ENCODE measurements around the gene GATAD2B. TPM values are rescaled to one million over a fixed set of nuclear protein-coding genes. Genes with fewer than 3 reads are reported as not detected.
A peak's percentile ranks its signal among the peaks of the same experiment; 100 is the strongest.

GATAD2B gene
- 10 to 100 TPM in 1 of 4 donors, 1 to 10 TPM in 3; 2.9 to 11.3 (median 4.0) TPM for polyA plus RNA-seq
- long read RNA-seq, donor 1 = 0 reads
- long read RNA-seq, donor 2, full-length matches to known transcripts = 1 of 1 reads
- long read RNA-seq, donor 2, partial matches to known transcripts = 0 of 1 reads
- long read RNA-seq, donor 2, other reads (novel, unspliced or antisense) = 0 of 1 reads
- long read RNA-seq, donor 3, full-length matches to known transcripts = 2 of 7 reads
- long read RNA-seq, donor 3, partial matches to known transcripts = 5 of 7 reads
- long read RNA-seq, donor 3, other reads (novel, unspliced or antisense) = 0 of 7 reads
- long read RNA-seq, donor 4 = 0 reads
- long read RNA-seq, donor 5 = 0 reads
- long read RNA-seq, donor 6, full-length matches to known transcripts = 1 of 1 reads
- long read RNA-seq, donor 6, partial matches to known transcripts = 0 of 1 reads
- long read RNA-seq, donor 6, other reads (novel, unspliced or antisense) = 0 of 1 reads
- long read RNA-seq, donor 7 = 0 reads
- long read RNA-seq, donor 8 = 0 reads
- long read RNA-seq, donor 9 = 0 reads
- long read RNA-seq, donor 10, partial matches to known transcripts = 5 of 5 reads
- long read RNA-seq, donor 10, other reads (novel, unspliced or antisense) = 0 of 5 reads

GRCh38 chr1:153922972-153923925 lies at the start of gene GATAD2B:
Gene GATAD2B (minus strand): TSS chr1:153922972. CDS start chr1:153828347, 94,625 bp downstream.
- FAIRE-seq (no peak), DNase-seq (peak; percentile 100)
- peaks cover 3 to 24% (median 6%) of the 10 kb centered on the region in 3 donors for H3K4me1 ChIP-seq (ENCODE audit: control insufficient read depth in 3 of 3, insufficient read depth in 2 of 3, low read depth in 1 of 3, low read length in 2 of 3)
- peaks cover 0 to 4% (median 0%) of the 10 kb centered on the region in 3 donors for H3K36me3 ChIP-seq (ENCODE audit: control insufficient read depth in 3 of 3, insufficient read depth in 2 of 3, low read depth in 1 of 3, low read length in 3 of 3)
- H3K4me3 ChIP-seq (ENCODE audit: low read depth in 1 of 3, low read length in 3 of 3) = peak within 1 kb of the TSS; percentile 80 to 98 (median 85)
- no peaks in the 10 kb centered on the region for H3K27me3 ChIP-seq (ENCODE audit: control insufficient read depth in 3 of 3, insufficient read depth in 3 of 3, low read length in 3 of 3)
- no peaks in the 10 kb centered on the region for H3K9me3 ChIP-seq (ENCODE audit: control insufficient read depth in 2 of 2, insufficient read depth in 1 of 2, low read depth in 1 of 2, low read length in 1 of 2)
- 0 to 1% (median 1%) methylated on average over 47 to 53 of the region's 53 CpGs for WGBS, 3 donors
- H3K27ac ChIP-seq (ENCODE audit: low read depth in 1 of 3, low read length in 2 of 3) = peak within 1 kb of the TSS; percentile 79 to 90 (median 88)

- Histone ChIP-seq H3K36me3 (ENCODE audit: control insufficient read depth in 3 of 3, insufficient read depth in 2 of 3, low read depth in 1 of 3, low read length in 3 of 3) (peaks cover 6 to 27% (median 9%) of the 10 kb centered on the region in 3 donors), H3K4me3 (ENCODE audit: low read depth in 1 of 3, low read length in 3 of 3) (no peak overlapping the region), H3K27me3 (ENCODE audit: control insufficient read depth in 3 of 3, insufficient read depth in 3 of 3, low read length in 3 of 3) (no peaks in the 10 kb centered on the region), H3K27ac (ENCODE audit: low read depth in 1 of 3, low read length in 2 of 3) (no peak overlapping the region), H3K4me1 (ENCODE audit: control insufficient read depth in 3 of 3, insufficient read depth in 2 of 3, low read depth in 1 of 3, low read length in 2 of 3) (peaks cover 0 to 5% (median 2%) of the 10 kb centered on the region in 3 donors), H3K9me3 (ENCODE audit: control insufficient read depth in 2 of 2, insufficient read depth in 1 of 2, low read depth in 1 of 2, low read length in 1 of 2) (no peaks in the 10 kb centered on the region)
- 91 to 94% (median 92%) methylated on average over 2 of the region's 2 CpGs for WGBS, 3 donors
- FAIRE-seq = no peak
- no peak for DNase-seq
These were observed 47.6 kb upstream of the GATAD2B start for GRCh38 chr1:153970346-153970745.

- Histone ChIP-seq H3K4me1 (ENCODE audit: control insufficient read depth in 3 of 3, insufficient read depth in 2 of 3, low read depth in 1 of 3, low read length in 2 of 3) (peaks cover 0 to 11% (median 2%) of the 10 kb centered on the region in 3 donors), H3K27ac (ENCODE audit: low read depth in 1 of 3, low read length in 2 of 3) (no peak overlapping the region), H3K36me3 (ENCODE audit: control insufficient read depth in 3 of 3, insufficient read depth in 2 of 3, low read depth in 1 of 3, low read length in 3 of 3) (peaks cover 3 to 16% (median 6%) of the 10 kb centered on the region in 3 donors), H3K4me3 (ENCODE audit: low read depth in 1 of 3, low read length in 3 of 3) (no peak overlapping the region), H3K27me3 (ENCODE audit: control insufficient read depth in 3 of 3, insufficient read depth in 3 of 3, low read length in 3 of 3) (no peaks in the 10 kb centered on the region), H3K9me3 (ENCODE audit: control insufficient read depth in 2 of 2, insufficient read depth in 1 of 2, low read depth in 1 of 2, low read length in 1 of 2) (no peaks in the 10 kb centered on the region)
- no peak for DNase-seq
- 82 to 100% (median 92%) methylated on average over 2 of the region's 2 CpGs for WGBS, 3 donors
- FAIRE-seq = no peak
These were observed 46.2 kb upstream of the GATAD2B start for GRCh38 chr1:153968972-153969371.

GRCh38 chr1:153968408-153968807 lies 45.6 kb upstream of the GATAD2B start:
- Histone ChIP-seq H3K27me3 (ENCODE audit: control insufficient read depth in 3 of 3, insufficient read depth in 3 of 3, low read length in 3 of 3) (no peaks in the 10 kb centered on the region), H3K9me3 (ENCODE audit: control insufficient read depth in 2 of 2, insufficient read depth in 1 of 2, low read depth in 1 of 2, low read length in 1 of 2) (no peaks in the 10 kb centered on the region), H3K36me3 (ENCODE audit: control insufficient read depth in 3 of 3, insufficient read depth in 2 of 3, low read depth in 1 of 3, low read length in 3 of 3) (peaks cover 0 to 11% (median 2%) of the 10 kb centered on the region in 3 donors), H3K4me1 (ENCODE audit: control insufficient read depth in 3 of 3, insufficient read depth in 2 of 3, low read depth in 1 of 3, low read length in 2 of 3) (peaks cover 0 to 11% (median 2%) of the 10 kb centered on the region in 3 donors), H3K27ac (ENCODE audit: low read depth in 1 of 3, low read length in 2 of 3) (peak overlapping the region in 1 of 3 donors; percentile 87), H3K4me3 (ENCODE audit: low read depth in 1 of 3, low read length in 3 of 3) (peak overlapping the region; percentile 28 to 69 (median 58))
- no peak for FAIRE-seq
- 11 to 33% (median 19%) methylated on average over 13 of the region's 13 CpGs for WGBS, 3 donors
- no peak for DNase-seq

- 1 to 2% (median 1%) methylated on average over 8 of the region's 8 CpGs for WGBS, 3 donors
- Histone ChIP-seq H3K4me3 (ENCODE audit: low read depth in 1 of 3, low read length in 3 of 3) (peak overlapping the region; percentile 28 to 69 (median 58)), H3K27me3 (ENCODE audit: control insufficient read depth in 3 of 3, insufficient read depth in 3 of 3, low read length in 3 of 3) (no peaks in the 10 kb centered on the region), H3K9me3 (ENCODE audit: control insufficient read depth in 2 of 2, insufficient read depth in 1 of 2, low read depth in 1 of 2, low read length in 1 of 2) (no peaks in the 10 kb centered on the region), H3K4me1 (ENCODE audit: control insufficient read depth in 3 of 3, insufficient read depth in 2 of 3, low read depth in 1 of 3, low read length in 2 of 3) (peaks cover 0 to 11% (median 2%) of the 10 kb centered on the region in 3 donors), H3K27ac (ENCODE audit: low read depth in 1 of 3, low read length in 2 of 3) (peak overlapping the region; percentile 1 to 90 (median 87)), H3K36me3 (ENCODE audit: control insufficient read depth in 3 of 3, insufficient read depth in 2 of 3, low read depth in 1 of 3, low read length in 3 of 3) (peaks cover 0 to 6% (median 2%) of the 10 kb centered on the region in 3 donors)
- no peak for FAIRE-seq
- peak in 1 of 2 donors; percentile 64 for DNase-seq
These were observed 45.2 kb upstream of the GATAD2B start for GRCh38 chr1:153968000-153968363.

- WGBS, 3 donors = 0 to 1% (median 0%) methylated on average over 59 to 60 of the region's 60 CpGs
- FAIRE-seq = no peak
- peak; percentile 94 to 96 for DNase-seq
These were observed 44.6 kb upstream of the GATAD2B start, which contains the start of gene CREB3L4 for GRCh38 chr1:153967107-153967999. Gene CREB3L4 (plus strand): TSS chr1:153967902. CDS start chr1:153968526, 624 bp downstream.

GRCh38 chr1:153963850-153964331 lies 41.1 kb upstream of the GATAD2B start:
- Histone ChIP-seq H3K4me3 (ENCODE audit: low read depth in 1 of 3, low read length in 3 of 3) (peak overlapping the region; percentile 64 to 90 (median 68)), H3K36me3 (ENCODE audit: control insufficient read depth in 3 of 3, insufficient read depth in 2 of 3, low read depth in 1 of 3, low read length in 3 of 3) (peaks cover 0 to 20% (median 0%) of the 10 kb centered on the region in 3 donors), H3K27ac (ENCODE audit: low read depth in 1 of 3, low read length in 2 of 3) (peak overlapping the region; percentile 33 to 95 (median 94)), H3K27me3 (ENCODE audit: control insufficient read depth in 3 of 3, insufficient read depth in 3 of 3, low read length in 3 of 3) (no peaks in the 10 kb centered on the region), H3K9me3 (ENCODE audit: control insufficient read depth in 2 of 2, insufficient read depth in 1 of 2, low read depth in 1 of 2, low read length in 1 of 2) (no peaks in the 10 kb centered on the region), H3K4me1 (ENCODE audit: control insufficient read depth in 3 of 3, insufficient read depth in 2 of 3, low read depth in 1 of 3, low read length in 2 of 3) (peaks cover 2 to 28% (median 10%) of the 10 kb centered on the region in 3 donors)
- FAIRE-seq (no peak), DNase-seq (peak in 1 of 2 donors; percentile 87)
- 2 to 3% (median 2%) methylated on average over 22 of the region's 22 CpGs for WGBS, 3 donors

More at GRCh38 chr1:153967107-153967999, 44.6 kb upstream of the GATAD2B start, which contains the start of gene CREB3L4:
- Histone ChIP-seq H3K9me3 (ENCODE audit: control insufficient read depth in 2 of 2, insufficient read depth in 1 of 2, low read depth in 1 of 2, low read length in 1 of 2) (no peaks in the 10 kb centered on the region), H3K36me3 (ENCODE audit: control insufficient read depth in 3 of 3, insufficient read depth in 2 of 3, low read depth in 1 of 3, low read length in 3 of 3) (peaks cover 0 to under 1% (median 0%) of the 10 kb centered on the region in 3 donors), H3K27ac (ENCODE audit: low read depth in 1 of 3, low read length in 2 of 3) (peak within 1 kb of the TSS; percentile 86 to 90 (median 87)), H3K4me3 (ENCODE audit: low read depth in 1 of 3, low read length in 3 of 3) (peak within 1 kb of the TSS; percentile 52 to 69 (median 58)), H3K27me3 (ENCODE audit: control insufficient read depth in 3 of 3, insufficient read depth in 3 of 3, low read length in 3 of 3) (no peaks in the 10 kb centered on the region), H3K4me1 (ENCODE audit: control insufficient read depth in 3 of 3, insufficient read depth in 2 of 3, low read depth in 1 of 3, low read length in 2 of 3) (peaks cover 0 to 15% (median 5%) of the 10 kb centered on the region in 3 donors)

All from small intestine (tissue), 16 donors.